ENCODE results near the gene NF1. TPM values are rescaled to one million over a fixed set of nuclear protein-coding genes. Genes with fewer than 3 reads are reported as not detected.
"Not testable (repeated sequence)": the region's sequence is repeated elsewhere in the genome, so short reads cannot be mapped to it uniquely, and the experiment has no call there.

Gene NF1, protein sequence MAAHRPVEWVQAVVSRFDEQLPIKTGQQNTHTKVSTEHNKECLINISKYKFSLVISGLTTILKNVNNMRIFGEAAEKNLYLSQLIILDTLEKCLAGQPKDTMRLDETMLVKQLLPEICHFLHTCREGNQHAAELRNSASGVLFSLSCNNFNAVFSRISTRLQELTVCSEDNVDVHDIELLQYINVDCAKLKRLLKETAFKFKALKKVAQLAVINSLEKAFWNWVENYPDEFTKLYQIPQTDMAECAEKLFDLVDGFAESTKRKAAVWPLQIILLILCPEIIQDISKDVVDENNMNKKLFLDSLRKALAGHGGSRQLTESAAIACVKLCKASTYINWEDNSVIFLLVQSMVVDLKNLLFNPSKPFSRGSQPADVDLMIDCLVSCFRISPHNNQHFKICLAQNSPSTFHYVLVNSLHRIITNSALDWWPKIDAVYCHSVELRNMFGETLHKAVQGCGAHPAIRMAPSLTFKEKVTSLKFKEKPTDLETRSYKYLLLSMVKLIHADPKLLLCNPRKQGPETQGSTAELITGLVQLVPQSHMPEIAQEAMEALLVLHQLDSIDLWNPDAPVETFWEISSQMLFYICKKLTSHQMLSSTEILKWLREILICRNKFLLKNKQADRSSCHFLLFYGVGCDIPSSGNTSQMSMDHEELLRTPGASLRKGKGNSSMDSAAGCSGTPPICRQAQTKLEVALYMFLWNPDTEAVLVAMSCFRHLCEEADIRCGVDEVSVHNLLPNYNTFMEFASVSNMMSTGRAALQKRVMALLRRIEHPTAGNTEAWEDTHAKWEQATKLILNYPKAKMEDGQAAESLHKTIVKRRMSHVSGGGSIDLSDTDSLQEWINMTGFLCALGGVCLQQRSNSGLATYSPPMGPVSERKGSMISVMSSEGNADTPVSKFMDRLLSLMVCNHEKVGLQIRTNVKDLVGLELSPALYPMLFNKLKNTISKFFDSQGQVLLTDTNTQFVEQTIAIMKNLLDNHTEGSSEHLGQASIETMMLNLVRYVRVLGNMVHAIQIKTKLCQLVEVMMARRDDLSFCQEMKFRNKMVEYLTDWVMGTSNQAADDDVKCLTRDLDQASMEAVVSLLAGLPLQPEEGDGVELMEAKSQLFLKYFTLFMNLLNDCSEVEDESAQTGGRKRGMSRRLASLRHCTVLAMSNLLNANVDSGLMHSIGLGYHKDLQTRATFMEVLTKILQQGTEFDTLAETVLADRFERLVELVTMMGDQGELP (N-terminal part only)
- total RNA-seq: 32.4 and 36.8 TPM in 2 replicates

DNA sequence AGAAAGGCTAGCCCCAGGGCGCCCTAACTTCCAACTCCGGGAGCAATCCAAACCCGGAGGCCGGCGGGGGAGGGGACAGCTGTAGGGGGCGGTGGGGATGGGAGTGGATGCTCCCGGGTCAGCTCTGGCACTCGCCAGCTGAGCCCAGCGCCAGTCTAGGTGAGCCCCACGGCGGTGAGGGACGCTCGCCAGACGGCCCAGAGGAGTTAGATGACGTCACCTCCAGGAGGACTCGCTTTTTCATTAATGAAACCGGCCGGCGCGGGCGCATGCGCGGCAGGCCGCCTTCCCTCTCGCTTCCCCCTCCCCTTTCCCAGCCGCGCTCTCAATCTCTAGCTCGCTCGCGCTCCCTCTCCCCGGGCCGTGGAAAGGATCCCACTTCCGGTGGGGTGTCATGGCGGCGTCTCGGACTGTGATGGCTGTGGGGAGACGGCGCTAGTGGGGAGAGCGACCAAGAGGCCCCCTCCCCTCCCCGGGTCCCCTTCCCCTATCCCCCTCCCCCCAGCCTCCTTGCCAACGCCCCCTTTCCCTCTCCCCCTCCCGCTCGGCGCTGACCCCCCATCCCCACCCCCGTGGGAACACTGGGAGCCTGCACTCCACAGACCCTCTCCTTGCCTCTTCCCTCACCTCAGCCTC lies at the start of gene NF1:
NF1 (plus strand) TSS at position 378 of the 636 bp plus-strand sequence. CDS start 333 bp downstream, outside the sequence.
- H3K9me3 Mint-ChIP-seq: no peaks in the 10 kb centered on the region
- intact Hi-C loops (cut with micrococcal nuclease): loop anchor here (10.0 kb wide), 1 partner anchor 230 kb away; the partner anchor contains the start of gene EVI2A

DNA sequence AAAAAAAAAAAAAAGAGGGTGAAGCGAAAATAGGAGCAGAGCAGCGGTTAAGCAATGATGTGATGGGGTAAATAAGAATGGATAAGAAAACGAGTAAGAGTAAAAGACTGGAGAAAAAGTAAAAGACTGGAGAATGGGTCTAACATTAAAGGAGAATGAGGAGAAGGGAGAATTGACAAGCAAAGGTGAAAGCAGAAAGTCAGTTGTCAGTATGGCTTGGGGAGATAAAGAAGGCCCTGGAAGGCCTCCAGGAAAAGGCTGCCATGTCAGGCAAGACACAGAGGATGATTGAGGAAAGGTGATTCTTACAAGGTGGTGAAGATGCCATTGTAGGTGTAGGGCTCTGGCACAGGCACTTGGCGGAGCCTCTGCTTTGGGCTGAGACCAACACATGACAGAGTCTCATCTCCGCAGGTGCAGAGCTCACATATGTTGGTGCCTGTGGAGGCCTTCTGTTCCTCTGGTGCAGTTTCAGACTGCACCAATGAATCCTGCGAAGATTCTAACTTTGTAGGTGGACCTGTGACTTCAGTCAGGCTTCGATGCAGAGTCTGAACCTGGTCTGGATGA lies 47.8 kb upstream of the NF1 start:
- H3K9me3 Mint-ChIP-seq; intact Hi-C loops (cut with micrococcal nuclease); H3K36me3 Mint-ChIP-seq (ENCODE audit: low read depth); H3K4me1 Mint-ChIP-seq (ENCODE audit: low read depth); H3K4me3 Mint-ChIP-seq (ENCODE audit: low read depth); DNase-seq (ENCODE audit: low spot score); H3K27ac Mint-ChIP-seq: not testable (repeated sequence)
- peaks cover 12% of the 10 kb centered on the region for H3K27me3 Mint-ChIP-seq (ENCODE audit: low read depth)

More for the DNA sequence above, at the start of gene NF1:
- Mint-ChIP-seq H3K4me3 (ENCODE audit: low read depth) (peak within 1 kb of the TSS; percentile 94), H3K27ac (peak within 1 kb of the TSS; percentile 87), H3K36me3 (ENCODE audit: low read depth) (no peaks in the 10 kb centered on the region), H3K4me1 (ENCODE audit: low read depth) (peaks cover 13% of the 10 kb centered on the region), H3K27me3 (ENCODE audit: low read depth) (no peaks in the 10 kb centered on the region)
- DNase-seq (ENCODE audit: low spot score): peak; percentile 83

DNA sequence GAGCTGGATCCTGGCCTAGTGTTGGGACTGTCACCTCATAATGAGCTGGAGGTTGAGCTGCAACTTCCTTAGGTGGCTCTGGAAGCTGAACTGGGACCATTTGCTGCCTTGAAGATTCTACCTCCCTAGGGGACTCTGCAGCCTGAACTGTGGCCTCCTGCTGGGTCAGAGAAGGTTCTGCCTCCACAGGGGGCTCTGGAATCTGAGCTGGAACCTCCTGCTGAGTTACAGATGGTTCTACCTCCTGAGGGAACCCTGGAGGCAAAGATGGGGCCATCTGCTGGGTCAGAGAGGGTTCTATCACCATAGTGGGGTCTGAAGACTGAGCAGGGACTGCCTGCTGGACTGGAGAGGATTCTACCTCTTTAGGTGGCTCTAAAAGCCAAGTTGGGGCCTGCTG lies 46.6 kb upstream of the NF1 start:
- no peak overlapping the region for H3K27ac Mint-ChIP-seq
- no peak for DNase-seq (ENCODE audit: low spot score)
- H3K4me3 Mint-ChIP-seq (ENCODE audit: low read depth): no peak overlapping the region
- H3K4me1 Mint-ChIP-seq (ENCODE audit: low read depth): peaks cover 6% of the 10 kb centered on the region
- intact Hi-C loops (cut with micrococcal nuclease): no loop called here
- peaks cover 8% of the 10 kb centered on the region for H3K27me3 Mint-ChIP-seq (ENCODE audit: low read depth)
- no peaks in the 10 kb centered on the region for H3K9me3 Mint-ChIP-seq
- H3K36me3 Mint-ChIP-seq (ENCODE audit: low read depth): no peaks in the 10 kb centered on the region

DNA sequence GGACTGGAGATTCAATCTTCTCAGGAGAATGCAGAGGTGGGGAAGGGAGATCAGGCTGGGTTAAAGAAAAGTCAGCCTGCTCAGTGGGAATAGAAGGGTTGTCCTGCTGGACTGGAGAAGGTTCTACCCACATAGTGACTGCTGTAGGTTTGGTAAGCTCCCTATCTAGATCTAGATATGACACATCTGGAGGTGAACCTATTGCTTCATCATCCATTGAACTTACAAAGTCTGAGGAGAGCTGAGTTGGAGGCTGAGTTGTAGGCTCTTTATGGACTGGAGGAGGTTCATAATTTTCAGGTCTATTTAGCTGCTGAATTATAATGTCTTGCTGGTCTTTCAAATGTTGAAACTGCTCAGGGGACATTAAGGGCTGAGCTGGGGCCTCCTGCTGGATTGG lies 46.0 kb upstream of the NF1 start:
- intact Hi-C loops (cut with micrococcal nuclease): no loop called here
- H3K4me3 Mint-ChIP-seq (ENCODE audit: low read depth): no peak overlapping the region
- no peaks in the 10 kb centered on the region for H3K9me3 Mint-ChIP-seq
- DNase-seq (ENCODE audit: low spot score): no peak
- H3K4me1 Mint-ChIP-seq (ENCODE audit: low read depth): peaks cover 6% of the 10 kb centered on the region
- peaks cover 6% of the 10 kb centered on the region for H3K27me3 Mint-ChIP-seq (ENCODE audit: low read depth)
- H3K27ac Mint-ChIP-seq: no peak overlapping the region
- H3K36me3 Mint-ChIP-seq (ENCODE audit: low read depth): no peaks in the 10 kb centered on the region

DNA sequence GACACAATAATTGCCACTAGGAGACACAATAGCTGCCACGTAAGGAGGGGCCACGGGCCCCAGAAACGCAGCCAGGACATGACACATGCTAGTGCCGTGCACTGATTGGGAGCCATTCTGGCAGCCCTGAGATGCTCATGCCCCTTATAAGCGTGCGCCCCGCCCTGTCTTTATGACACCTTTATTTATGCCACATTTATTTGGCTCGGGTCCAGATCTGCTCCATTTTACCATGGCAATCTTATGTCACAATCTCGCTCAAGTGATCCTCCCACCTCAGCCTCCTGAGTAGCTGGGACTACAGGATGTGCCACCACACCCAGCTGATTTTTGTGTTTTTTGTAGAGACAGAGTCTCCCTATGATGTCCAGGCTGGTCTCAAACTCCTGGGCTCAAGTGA lies 43.8 kb upstream of the NF1 start:
- H3K9me3 Mint-ChIP-seq: no peaks in the 10 kb centered on the region
- H3K4me1 Mint-ChIP-seq (ENCODE audit: low read depth): peaks cover 6% of the 10 kb centered on the region
- no peak overlapping the region for H3K4me3 Mint-ChIP-seq (ENCODE audit: low read depth)
- H3K27me3 Mint-ChIP-seq (ENCODE audit: low read depth): no peaks in the 10 kb centered on the region
- DNase-seq (ENCODE audit: low spot score): no peak
- H3K36me3 Mint-ChIP-seq (ENCODE audit: low read depth): no peaks in the 10 kb centered on the region
- intact Hi-C loops (cut with micrococcal nuclease): no loop called here
- H3K27ac Mint-ChIP-seq: no peak overlapping the region

DNA sequence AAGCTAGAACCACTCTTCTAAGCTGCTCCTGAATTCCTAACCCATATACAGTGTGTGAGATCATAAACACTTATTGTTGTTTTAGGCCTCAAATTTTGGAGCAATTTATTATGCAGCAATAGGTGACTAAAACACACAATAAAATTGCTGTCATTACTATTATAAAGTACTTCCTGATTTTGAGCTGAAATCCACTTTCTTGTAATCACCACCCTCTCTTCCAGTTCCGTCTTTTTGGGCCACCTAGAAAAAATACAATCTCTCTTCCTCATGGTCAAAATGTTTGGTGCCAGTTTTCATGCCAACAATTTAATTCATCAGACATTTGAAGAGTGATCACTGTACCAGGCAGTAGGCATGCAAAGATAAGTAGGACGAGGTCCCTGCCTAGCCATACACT lies 43.3 kb upstream of the NF1 start:
- Mint-ChIP-seq H3K9me3 (no peaks in the 10 kb centered on the region), H3K27ac (no peak overlapping the region), H3K4me1 (ENCODE audit: low read depth) (peaks cover 6% of the 10 kb centered on the region)

DNA sequence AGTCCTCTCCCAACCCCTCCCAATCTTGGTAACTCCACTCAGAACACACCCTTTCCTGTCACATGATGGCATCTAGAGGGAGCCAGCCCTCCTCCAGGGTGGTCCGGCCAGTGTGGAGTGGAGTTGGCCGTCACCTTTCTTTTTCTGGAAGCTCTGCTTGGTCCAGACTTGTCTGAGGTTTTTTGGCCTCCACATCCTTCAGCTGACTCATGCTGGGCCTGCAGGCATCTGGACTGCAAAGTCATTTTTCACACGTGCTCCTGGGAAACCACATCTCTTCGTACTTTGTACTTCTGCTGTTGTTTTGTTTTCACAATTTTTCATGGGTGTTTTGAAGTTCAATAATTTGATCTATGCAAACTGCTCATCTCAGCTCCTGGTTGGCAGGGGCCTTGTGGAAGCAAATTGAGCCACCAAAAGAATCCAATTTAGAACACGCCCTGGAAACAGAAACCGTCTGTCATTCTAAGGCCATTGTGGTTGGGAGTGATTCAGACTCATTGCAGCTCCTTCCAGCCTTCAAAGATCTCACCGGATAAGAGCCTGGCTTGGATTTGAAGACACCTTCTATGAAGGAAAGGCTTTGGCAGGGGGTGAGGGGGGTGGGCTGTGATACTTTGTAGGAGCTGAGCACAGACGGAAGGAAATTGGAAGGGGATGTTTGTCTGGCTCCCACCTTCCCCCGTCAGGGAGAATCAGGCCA lies 42.4 kb upstream of the NF1 start:
- Mint-ChIP-seq H3K4me1 (ENCODE audit: low read depth) (peaks cover 6% of the 10 kb centered on the region), H3K4me3 (ENCODE audit: low read depth) (no peak overlapping the region), H3K36me3 (ENCODE audit: low read depth) (no peaks in the 10 kb centered on the region), H3K9me3 (no peaks in the 10 kb centered on the region), H3K27ac (no peak overlapping the region), H3K27me3 (ENCODE audit: low read depth) (no peaks in the 10 kb centered on the region)
- no peak for DNase-seq (ENCODE audit: low spot score)
- intact Hi-C loops (cut with micrococcal nuclease): loop anchor here (1.0 kb wide), 1 partner anchor 15 kb away; no protein-coding TSS in a partner anchor

More for the DNA sequence above, 43.3 kb upstream of the NF1 start:
- Mint-ChIP-seq H3K36me3 (ENCODE audit: low read depth) (no peaks in the 10 kb centered on the region), H3K27me3 (ENCODE audit: low read depth) (no peaks in the 10 kb centered on the region), H3K4me3 (ENCODE audit: low read depth) (no peak overlapping the region)
- intact Hi-C loops (cut with micrococcal nuclease): no loop called here
- no peak for DNase-seq (ENCODE audit: low spot score)

DNA sequence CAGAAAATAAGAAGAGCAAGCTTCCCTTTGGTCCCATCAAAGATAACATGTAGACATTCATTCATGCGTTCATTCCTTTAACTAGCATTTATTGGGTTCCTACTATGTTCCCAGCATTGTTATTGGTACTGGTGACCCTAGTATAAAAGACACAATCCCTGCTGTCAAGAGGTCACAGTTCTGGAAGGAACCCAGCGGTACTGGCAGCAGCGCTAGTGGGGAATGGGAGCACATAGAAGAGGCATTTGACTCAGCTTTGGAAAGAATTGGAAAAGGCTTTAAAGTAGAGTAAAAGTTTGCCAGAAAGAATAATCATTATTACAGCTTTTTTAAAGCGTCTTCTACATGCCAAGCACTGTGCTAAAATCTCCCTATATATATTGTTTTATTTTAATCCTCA lies 41.7 kb upstream of the NF1 start:
- no peak overlapping the region for H3K4me3 Mint-ChIP-seq (ENCODE audit: low read depth)
- H3K27me3 Mint-ChIP-seq (ENCODE audit: low read depth): no peaks in the 10 kb centered on the region
- H3K36me3 Mint-ChIP-seq (ENCODE audit: low read depth): no peaks in the 10 kb centered on the region
- no peaks in the 10 kb centered on the region for H3K9me3 Mint-ChIP-seq
- DNase-seq (ENCODE audit: low spot score): no peak
- no peak overlapping the region for H3K27ac Mint-ChIP-seq
- H3K4me1 Mint-ChIP-seq (ENCODE audit: low read depth): peaks cover 6% of the 10 kb centered on the region
- intact Hi-C loops (cut with micrococcal nuclease): no loop called here

DNA sequence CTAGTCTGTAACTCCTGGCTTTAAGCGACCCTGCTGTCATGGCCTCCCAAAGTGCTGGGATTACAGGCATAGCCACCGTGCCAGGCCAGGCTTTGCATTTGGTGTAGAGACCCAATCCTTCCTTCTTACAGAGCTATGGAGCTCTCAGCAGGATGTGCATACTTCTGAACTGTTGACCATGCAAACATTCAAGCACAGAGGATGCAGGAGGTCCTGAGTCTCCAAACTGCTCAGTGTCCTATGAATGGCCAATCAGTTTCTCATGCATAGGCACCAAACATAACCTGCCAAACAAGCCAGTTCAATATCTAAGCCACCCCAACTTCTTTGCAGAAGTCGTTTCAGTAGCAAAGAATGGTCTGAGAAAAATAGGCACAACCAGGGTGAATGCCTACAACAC lies 40.0 kb upstream of the NF1 start:
- H3K9me3 Mint-ChIP-seq: no peaks in the 10 kb centered on the region
- H3K4me1 Mint-ChIP-seq (ENCODE audit: low read depth): peaks cover 6% of the 10 kb centered on the region
- H3K4me3 Mint-ChIP-seq (ENCODE audit: low read depth): no peak overlapping the region
- no peaks in the 10 kb centered on the region for H3K36me3 Mint-ChIP-seq (ENCODE audit: low read depth)
- no peaks in the 10 kb centered on the region for H3K27me3 Mint-ChIP-seq (ENCODE audit: low read depth)
- intact Hi-C loops (cut with micrococcal nuclease): no loop called here
- no peak overlapping the region for H3K27ac Mint-ChIP-seq
- no peak for DNase-seq (ENCODE audit: low spot score)

DNA sequence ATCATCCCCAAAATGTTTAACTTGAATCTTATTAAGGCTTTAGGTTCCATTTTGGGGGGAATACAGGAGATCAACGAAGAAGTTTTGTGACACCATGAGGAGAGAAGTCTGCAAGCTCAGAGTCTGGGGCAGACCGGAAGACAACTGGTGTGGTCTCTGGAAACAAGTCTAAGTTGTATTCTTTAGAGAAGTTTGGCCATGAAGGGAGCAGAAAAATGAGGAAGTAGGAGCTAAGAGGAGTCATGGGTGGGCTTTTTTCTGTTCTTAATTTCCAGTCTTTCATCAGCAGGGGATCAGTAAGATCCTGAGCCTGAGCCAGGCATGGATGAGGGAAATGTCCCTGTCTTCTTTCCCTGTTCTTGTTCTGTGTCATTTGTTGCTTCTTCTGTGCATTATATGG lies 35.8 kb upstream of the NF1 start:
- no peaks in the 10 kb centered on the region for H3K36me3 Mint-ChIP-seq (ENCODE audit: low read depth)
- no peaks in the 10 kb centered on the region for H3K9me3 Mint-ChIP-seq
- DNase-seq (ENCODE audit: low spot score): no peak
- H3K27ac Mint-ChIP-seq: no peak overlapping the region
- intact Hi-C loops (cut with micrococcal nuclease): no loop called here
- no peak overlapping the region for H3K4me3 Mint-ChIP-seq (ENCODE audit: low read depth)
- peaks cover 6% of the 10 kb centered on the region for H3K4me1 Mint-ChIP-seq (ENCODE audit: low read depth)
- no peaks in the 10 kb centered on the region for H3K27me3 Mint-ChIP-seq (ENCODE audit: low read depth)

DNA sequence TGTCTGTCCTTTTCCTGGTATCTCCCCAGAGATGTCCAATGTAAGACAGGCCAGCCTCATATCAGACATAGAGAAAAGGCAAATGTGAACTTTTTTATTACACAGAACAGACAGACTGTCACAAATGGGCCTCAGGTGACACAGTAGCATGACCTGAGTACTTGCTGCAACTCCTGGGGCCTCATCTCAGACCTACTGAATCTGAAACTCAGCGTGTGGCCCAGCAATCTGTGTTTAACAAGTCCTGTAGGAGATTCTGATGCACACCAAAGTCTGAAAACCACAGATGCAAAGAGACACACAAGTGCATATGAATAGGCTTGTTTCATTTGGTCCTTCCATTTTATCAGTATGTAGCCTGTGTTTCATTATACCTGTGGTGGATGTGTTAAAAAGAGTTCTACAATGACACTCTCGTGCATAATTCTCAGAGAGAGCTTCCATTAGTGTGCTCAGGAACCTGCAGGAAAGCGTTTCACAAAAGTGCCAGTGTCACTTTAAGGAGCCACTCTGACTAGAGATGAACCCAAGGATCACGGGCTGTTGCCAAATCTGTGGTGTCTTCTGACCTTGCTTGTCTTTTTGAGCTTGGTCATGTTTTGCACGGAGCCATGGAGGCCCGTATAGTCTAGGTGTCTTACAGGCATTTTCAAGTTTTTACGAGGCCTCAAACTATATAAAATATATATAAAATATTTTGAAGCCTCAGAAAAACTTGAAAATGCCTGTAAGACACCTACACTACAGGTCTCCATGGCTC lies 33.8 kb upstream of the NF1 start:
- DNase-seq (ENCODE audit: low spot score): no peak
- intact Hi-C loops (cut with micrococcal nuclease): no loop called here
- Mint-ChIP-seq H3K27me3 (ENCODE audit: low read depth) (peaks cover 8% of the 10 kb centered on the region), H3K4me3 (ENCODE audit: low read depth) (no peak overlapping the region), H3K9me3 (no peaks in the 10 kb centered on the region), H3K4me1 (ENCODE audit: low read depth) (peaks cover 6% of the 10 kb centered on the region), H3K27ac (no peak overlapping the region), H3K36me3 (ENCODE audit: low read depth) (no peaks in the 10 kb centered on the region)
